Gastroesophageal sphincter (tissue), 4 donors: ENCODE results near the gene JMJD8. TPM values are rescaled to one million over a fixed set of nuclear protein-coding genes. Genes with fewer than 3 reads are reported as not detected.
A peak's percentile ranks its signal among the peaks of the same experiment; 100 is the strongest.

Source experiments
- ATAC-seq: fragments of 150-250 bp; one replicate; pipeline ENCODE4 v1.9.1; 2016; ENCODE audit warnings: mild to moderate bottlenecking, moderate library complexity
- H3K27ac ChIP-seq, 4 donors: fragments of 200-600 bp; sonication (generic) in 3 of 4; 1 replicate in 3 of 4; 2 replicates in 1 of 4; pipeline ENCODE4 v1.5.1; 2016 to 2019
- H3K27me3 ChIP-seq: fragments of 200-600 bp; sonication (generic); one replicate; pipeline ENCODE4 v1.5.1; 2019
- H3K36me3 ChIP-seq, 2 donors: fragments of 200-600 bp; sonication (generic); one replicate each; pipeline ENCODE4 v1.5.1; 2019; ENCODE audit warnings: control low read depth in 1 of 2
- H3K4me1 ChIP-seq, 3 donors: fragments of 200-600 bp; sonication (generic); 1 replicate in 2 of 3; 2 replicates in 1 of 3; pipeline ENCODE4 v1.5.1; 2016 to 2019; ENCODE audit warnings: control low read depth in 2 of 3
- H3K4me3 ChIP-seq, 2 donors: fragments of 200-600 bp; sonication (generic); one replicate each; pipeline ENCODE4 v1.5.1; 2019; ENCODE audit warnings: mild to moderate bottlenecking in 1 of 2, moderate library complexity in 1 of 2
- H3K9me3 ChIP-seq, 3 donors: fragments of 200-600 bp; sonication (generic); one replicate each; pipeline ENCODE4 v1.5.1; 2017 to 2019; ENCODE audit warnings: control low read depth in 2 of 3
- CTCF ChIP-seq, 4 experiments: fragments of 200-600 bp in 2 of 4; fragments of 450-650 bp in 2 of 4; sonication (generic) in 1 of 4; IDR thresholded peaks; one replicate each; pipeline ENCODE4 v1.5.1; 2017 to 2019; ENCODE audit warnings: antibody characterized with exemption in 4 of 4, mild to moderate bottlenecking in 2 of 4, moderate library complexity in 2 of 4
- EP300 ChIP-seq: sonication (generic); formaldehyde crosslinking; IDR thresholded peaks from one replicate; pipeline ENCODE4 v1.6.1; 2017; ENCODE audit warnings: antibody characterized with exemption, mild to moderate bottlenecking
- POLR2A ChIP-seq, 2 donors: fragments of 450-650 bp; IDR thresholded peaks; one replicate each; pipeline ENCODE4 v1.6.1; 2017; ENCODE audit warnings: antibody characterized with exemption in 2 of 2, mild to moderate bottlenecking in 2 of 2, moderate library complexity in 1 of 2
- POLR2AphosphoS5 ChIP-seq: sonication (generic); formaldehyde crosslinking; IDR thresholded peaks from one replicate; pipeline ENCODE4 v1.6.1; 2017; ENCODE audit warnings: antibody characterized with exemption
- WGBS, 2 donors: methylation state at CpG; one replicate each; pipeline ENCODE4 v1.1.5; 2018; ENCODE audit warnings: low coverage in 1 of 2; 5-methylcytosine and 5-hydroxymethylcytosine counted together
- total RNA-seq, 4 donors: library from RNA; depleted of rRNA; stranded (reverse); fragments of >200 nt; gene quantifications; one replicate each; pipeline ENCODE4 v1.1.0, GENCODE V29; 2016

JMJD8 gene
- total RNA-seq, 4 donors from 2014 or later = 70.2 to 109 (median 90.5) TPM

- peaks cover 0 to 58% of the 10 kb centered on the region in 2 donors for H3K36me3 ChIP-seq
- H3K27me3 ChIP-seq = no peaks in the 10 kb centered on the region
- WGBS, 2 donors = no CpG with 5 or more reads among the region's 28 CpGs
- H3K4me3 ChIP-seq = no peak overlapping the region
- TF ChIP-seq POLR2A (IDR thresholded peaks at IDR 0.05) = no peak
- no peak for TF ChIP-seq CTCF (IDR thresholded peaks at IDR 0.05)
- no peak for TF ChIP-seq POLR2AphosphoS5
- no peak for TF ChIP-seq EP300
- ATAC-seq = no peak
- H3K27ac ChIP-seq = no peak overlapping the region
- H3K4me1 ChIP-seq = peaks cover 0 to 31% (median 20%) of the 10 kb centered on the region in 3 donors
- H3K9me3 ChIP-seq = no peaks in the 10 kb centered on the region
Measured at GRCh38 chr16:652454-653305, 31.5 kb downstream of the JMJD8 start.

- no peak for TF ChIP-seq CTCF (IDR thresholded peaks at IDR 0.05)
- TF ChIP-seq POLR2A (IDR thresholded peaks at IDR 0.05) = no peak
- no peak for TF ChIP-seq EP300
- no peak for TF ChIP-seq POLR2AphosphoS5
- ATAC-seq = no peak
- no peaks in the 10 kb centered on the region for H3K27me3 ChIP-seq
- H3K36me3 ChIP-seq = peaks cover 0 to 52% of the 10 kb centered on the region in 2 donors
- peaks cover 0 to 39% (median 21%) of the 10 kb centered on the region in 3 donors for H3K4me1 ChIP-seq
- H3K9me3 ChIP-seq = no peaks in the 10 kb centered on the region
- no peak overlapping the region for H3K27ac ChIP-seq
- WGBS, 2 donors = no CpG with 5 or more reads among the region's 22 CpGs
- no peak overlapping the region for H3K4me3 ChIP-seq
Measured at GRCh38 chr16:651844-652243, 32.3 kb downstream of the JMJD8 start.

GRCh38 chr16:649631-650030 is 34.5 kb downstream of the JMJD8 start:
- no peak for ATAC-seq
- peak overlapping the region; percentile 90 to 92 for H3K4me3 ChIP-seq
- H3K4me1 ChIP-seq = peaks cover 0 to 61% (median 28%) of the 10 kb centered on the region in 3 donors
- H3K27ac ChIP-seq = peak overlapping the region in 3 of 4 donors; percentile 87 to 93 (median 89)
- no peaks in the 10 kb centered on the region for H3K27me3 ChIP-seq
- WGBS, 2 donors = no CpG with 5 or more reads among the region's 44 CpGs
- H3K9me3 ChIP-seq = no peaks in the 10 kb centered on the region
- TF ChIP-seq POLR2AphosphoS5 (no peak), CTCF (IDR thresholded peaks at IDR 0.05) (no peak), POLR2A (IDR thresholded peaks at IDR 0.05) (no peak), EP300 (no peak)
- H3K36me3 ChIP-seq = peaks cover 0 to 34% of the 10 kb centered on the region in 2 donors

GRCh38 chr16:648781-649589 is 35.1 kb downstream of the JMJD8 start, which contains the start of gene WDR90:
TSS of gene WDR90 (plus strand) at chr16:649365. CDS start at chr16:649417, 52 bp downstream.
- 20% methylated on average over 1 of the region's 91 CpGs; no CpG with 5 or more reads in 1 of the 2 donors for WGBS, 2 donors
- TF ChIP-seq CTCF (IDR thresholded peaks at IDR 0.05) (no peak), POLR2A (IDR thresholded peaks at IDR 0.05) (peak; percentile 47 to 62), EP300 (no peak), POLR2AphosphoS5 (peak; percentile 69)

More at GRCh38 chr16:648781-649589, 35.1 kb downstream of the JMJD8 start, which contains the start of gene WDR90:
- peak; percentile 97 for ATAC-seq
- Histone ChIP-seq H3K27ac (peak within 1 kb of the TSS; percentile 84 to 93 (median 88)), H3K9me3 (no peaks in the 10 kb centered on the region), H3K27me3 (no peaks in the 10 kb centered on the region), H3K4me1 (peaks cover 0 to 68% (median 28%) of the 10 kb centered on the region in 3 donors), H3K4me3 (peak within 1 kb of the TSS; percentile 90 to 92), H3K36me3 (peaks cover 0 to 32% of the 10 kb centered on the region in 2 donors)
